ENCODE results near the gene PCGF1. TPM values are rescaled to one million over a fixed set of nuclear protein-coding genes. Genes with fewer than 3 reads are reported as not detected.

PCGF1 gene
- total and polyA plus RNA-seq, 2 of the 13 experiments (the other 11 are each of a cell fraction or from before 2014, with no cell fraction given): 20.4 to 22.6 TPM

DNA sequence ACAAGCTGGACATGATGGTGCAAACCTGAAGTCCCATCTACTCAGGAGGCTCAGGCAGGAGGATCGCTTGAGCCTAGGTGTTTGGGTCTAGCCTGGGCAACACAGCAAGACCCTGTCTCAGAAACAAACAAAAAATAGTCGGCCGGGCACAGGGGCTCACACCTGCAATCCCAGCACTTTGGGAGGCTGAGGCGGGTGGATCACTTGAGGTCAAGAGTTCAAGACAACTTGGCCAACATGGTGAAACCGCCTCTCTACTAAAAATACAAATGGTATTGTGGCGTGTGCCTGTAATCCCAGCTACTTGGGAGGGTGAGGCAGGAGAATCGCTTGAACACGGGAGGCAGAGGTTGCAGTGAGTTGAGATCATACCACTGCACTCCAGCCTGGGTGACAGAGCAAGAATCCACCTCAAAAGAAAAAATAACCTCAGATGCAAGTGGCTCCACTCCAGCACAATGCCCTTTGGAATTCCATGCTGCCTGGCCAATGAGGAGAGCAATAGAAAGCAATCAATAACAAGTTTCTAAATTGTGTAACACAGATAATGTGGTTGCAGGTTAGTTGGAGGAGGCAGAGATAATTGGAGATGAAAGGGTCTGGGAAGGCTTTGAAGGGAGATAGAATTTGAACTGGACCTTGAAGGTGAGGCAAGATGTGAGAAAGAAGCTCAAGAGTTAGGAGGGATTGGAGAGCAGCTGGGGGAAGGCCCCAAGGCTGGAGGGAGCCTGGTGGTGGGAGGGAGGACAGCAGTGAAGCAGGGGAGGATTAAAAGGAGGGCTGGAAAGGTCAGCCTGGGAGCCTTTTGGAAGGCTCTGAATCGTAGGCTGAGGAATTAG lies 18.6 kb downstream of the PCGF1 start (continued):
- TF ChIP-seq ZNF572 (CRISPR knock-in tag; IDR thresholded peaks at IDR 0.05) (no peak), JUND (CRISPR knock-in tag; IDR thresholded peaks at IDR 0.05) (no peak), ZNF713 (CRISPR knock-in tag; IDR thresholded peaks at IDR 0.05) (no peak), HNRNPL (IDR thresholded peaks at IDR 0.05; ENCODE audit: low read depth, low read length) (no peak), PITX1 (CRISPR knock-in tag; IDR thresholded peaks at IDR 0.05) (peak; percentile 85), BCL6 (CRISPR knock-in tag; IDR thresholded peaks at IDR 0.05) (peak; percentile 88), ZMAT3 (CRISPR knock-in tag; conservative IDR thresholded peaks at IDR 0.05) (no peak), SRY (CRISPR knock-in tag; IDR thresholded peaks at IDR 0.05) (no peak), KLF16 (CRISPR knock-in tag; IDR thresholded peaks at IDR 0.05) (peak in 1 of 2 experiments; percentile 70; a peak in 1 of 4 replicates), BRD4 (CRISPR knock-in tag; IDR thresholded peaks at IDR 0.05) (no peak), ZNF33B (CRISPR knock-in tag; IDR thresholded peaks at IDR 0.05) (peak; percentile 38; the same call in 1 of the 2 replicates), SYNCRIP (IDR thresholded peaks at IDR 0.05; ENCODE audit: insufficient read depth, low read depth, low read length) (no peak), MZF1 (CRISPR knock-in tag; IDR thresholded peaks at IDR 0.05; ENCODE audit: borderline replicate concordance) (no peak), SMC3 (IDR thresholded peaks at IDR 0.05; ENCODE audit: low read length) (peak; percentile 33; the same call in 1 of the 2 replicates), ATRX (CRISPR knock-in tag; IDR thresholded peaks at IDR 0.05; ENCODE audit: borderline replicate concordance) (no peak), SCMH1 (CRISPR knock-in tag; IDR thresholded peaks at IDR 0.05; ENCODE audit: borderline replicate concordance) (no peak), RFXAP (CRISPR knock-in tag; IDR thresholded peaks at IDR 0.05; ENCODE audit: borderline replicate concordance) (peak; percentile 35; the same call in 1 of the 2 replicates), MAFK (conservative IDR thresholded peaks at IDR 0.05 in 1 of 2, IDR thresholded peaks at IDR 0.05 in 1 of 2; ENCODE audit: low read length in 2 of 2) (no peak), MLLT10 (CRISPR knock-in tag; IDR thresholded peaks at IDR 0.05) (no peak), ZNF784 (CRISPR knock-in tag; IDR thresholded peaks at IDR 0.05; ENCODE audit: borderline replicate concordance) (peak; percentile 94)
- TF ChIP-seq, protein P1, sequence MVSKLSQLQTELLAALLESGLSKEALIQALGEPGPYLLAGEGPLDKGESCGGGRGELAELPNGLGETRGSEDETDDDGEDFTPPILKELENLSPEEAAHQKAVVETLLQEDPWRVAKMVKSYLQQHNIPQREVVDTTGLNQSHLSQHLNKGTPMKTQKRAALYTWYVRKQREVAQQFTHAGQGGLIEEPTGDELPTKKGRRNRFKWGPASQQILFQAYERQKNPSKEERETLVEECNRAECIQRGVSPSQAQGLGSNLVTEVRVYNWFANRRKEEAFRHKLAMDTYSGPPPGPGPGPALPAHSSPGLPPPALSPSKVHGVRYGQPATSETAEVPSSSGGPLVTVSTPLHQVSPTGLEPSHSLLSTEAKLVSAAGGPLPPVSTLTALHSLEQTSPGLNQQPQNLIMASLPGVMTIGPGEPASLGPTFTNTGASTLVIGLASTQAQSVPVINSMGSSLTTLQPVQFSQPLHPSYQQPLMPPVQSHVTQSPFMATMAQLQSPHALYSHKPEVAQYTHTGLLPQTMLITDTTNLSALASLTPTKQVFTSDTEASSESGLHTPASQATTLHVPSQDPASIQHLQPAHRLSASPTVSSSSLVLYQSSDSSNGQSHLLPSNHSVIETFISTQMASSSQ (IDR thresholded peaks at IDR 0.05; ENCODE audit: low read depth): peak; percentile 77
- TF ChIP-seq, protein P1 (CRISPR knock-in tag; IDR thresholded peaks at IDR 0.05; ENCODE audit: borderline replicate concordance): peak; percentile 31; the same call in 1 of the 2 replicates
- TF ChIP-seq, protein P2, sequence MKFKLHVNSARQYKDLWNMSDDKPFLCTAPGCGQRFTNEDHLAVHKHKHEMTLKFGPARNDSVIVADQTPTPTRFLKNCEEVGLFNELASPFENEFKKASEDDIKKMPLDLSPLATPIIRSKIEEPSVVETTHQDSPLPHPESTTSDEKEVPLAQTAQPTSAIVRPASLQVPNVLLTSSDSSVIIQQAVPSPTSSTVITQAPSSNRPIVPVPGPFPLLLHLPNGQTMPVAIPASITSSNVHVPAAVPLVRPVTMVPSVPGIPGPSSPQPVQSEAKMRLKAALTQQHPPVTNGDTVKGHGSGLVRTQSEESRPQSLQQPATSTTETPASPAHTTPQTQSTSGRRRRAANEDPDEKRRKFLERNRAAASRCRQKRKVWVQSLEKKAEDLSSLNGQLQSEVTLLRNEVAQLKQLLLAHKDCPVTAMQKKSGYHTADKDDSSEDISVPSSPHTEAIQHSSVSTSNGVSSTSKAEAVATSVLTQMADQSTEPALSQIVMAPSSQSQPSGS (CRISPR knock-in tag; IDR thresholded peaks at IDR 0.05): 0 out of 2 replicates have a peak, but pooled peaks have one; percentile 78
